ENCODE results near the gene IL4R. TPM values are rescaled to one million over a fixed set of nuclear protein-coding genes. Genes with fewer than 3 reads are reported as not detected.

Gene IL4R
- total and polyA plus RNA-seq, 2 of the 13 experiments (the other 11 are each of a cell fraction or from before 2014, with no cell fraction given): 15.9 to 49.6 TPM

- peak; percentile 83 for TF ChIP-seq XRCC5 (optimal IDR thresholded peaks at IDR 0.05; ENCODE audit: low read length)
- peak; percentile 78; the same call in 1 of the 2 replicates for TF ChIP-seq ZNF788 (CRISPR knock-in tag; IDR thresholded peaks at IDR 0.05; ENCODE audit: borderline replicate concordance)
- TF ChIP-seq ZNF703 (CRISPR knock-in tag; IDR thresholded peaks at IDR 0.05; ENCODE audit: borderline replicate concordance): no peak; the same call in 1 of the 2 replicates
- no peak for TF ChIP-seq ZNF253 (CRISPR knock-in tag; IDR thresholded peaks at IDR 0.05; ENCODE audit: borderline replicate concordance)
- no peak for TF ChIP-seq MBNL3 (CRISPR knock-in tag; conservative IDR thresholded peaks at IDR 0.05)
- TF ChIP-seq PBX2 (CRISPR knock-in tag; IDR thresholded peaks at IDR 0.05): no peak; the same call in 1 of the 2 replicates
- no peak for TF ChIP-seq ZKSCAN5 (CRISPR knock-in tag; IDR thresholded peaks at IDR 0.05)
- TF ChIP-seq ZNF296 (CRISPR knock-in tag; conservative IDR thresholded peaks at IDR 0.05): no peak
- peak; percentile 83; the same call in 1 of the 2 replicates for TF ChIP-seq ETV5 (CRISPR knock-in tag; IDR thresholded peaks at IDR 0.05; ENCODE audit: borderline replicate concordance)
- no peak for TF ChIP-seq IKZF4 (CRISPR knock-in tag; IDR thresholded peaks at IDR 0.05; ENCODE audit: borderline replicate concordance, low read depth, not compliant biosample characterization)
- no peak; the same call in 1 of the 2 replicates for TF ChIP-seq MTA1 (CRISPR knock-in tag; IDR thresholded peaks at IDR 0.05; ENCODE audit: borderline replicate concordance)
- TF ChIP-seq NCOR1 (IDR thresholded peaks at IDR 0.05; ENCODE audit: borderline replicate concordance, low read length): peak; percentile 100
- peak; percentile 5; the same call in 1 of the 2 replicates for TF ChIP-seq ZSCAN12 (CRISPR knock-in tag; IDR thresholded peaks at IDR 0.05)
- peak; percentile 43; the same call in 1 of the 2 replicates for TF ChIP-seq ZNF558 (CRISPR knock-in tag; IDR thresholded peaks at IDR 0.05; ENCODE audit: borderline replicate concordance)
- peak; percentile 74; the same call in 1 of the 2 replicates for TF ChIP-seq MXD4 (CRISPR knock-in tag; IDR thresholded peaks at IDR 0.05)
- TF ChIP-seq ZKSCAN8 (CRISPR knock-in tag; IDR thresholded peaks at IDR 0.05; ENCODE audit: borderline replicate concordance): peak; percentile 91
- no peak; the same call in 1 of the 2 replicates for TF ChIP-seq AHR (CRISPR knock-in tag; IDR thresholded peaks at IDR 0.05)
- peak; percentile 95 for TF ChIP-seq HOXA3 (CRISPR knock-in tag; IDR thresholded peaks at IDR 0.05)
- TF ChIP-seq ATF2 (CRISPR knock-in tag; IDR thresholded peaks at IDR 0.05): peak; percentile 89
- 0 out of 2 replicates have a peak, but pooled peaks have one; percentile 80 for TF ChIP-seq ETS1 (CRISPR knock-in tag; IDR thresholded peaks at IDR 0.05)
- TF ChIP-seq ZBTB33 (CRISPR knock-in tag; IDR thresholded peaks at IDR 0.05): peak; percentile 74
- peak; percentile 83 for TF ChIP-seq ZNF547 (CRISPR knock-in tag; IDR thresholded peaks at IDR 0.05)
- no peak for TF ChIP-seq RARG (CRISPR knock-in tag; IDR thresholded peaks at IDR 0.05; ENCODE audit: low read depth)
- TF ChIP-seq ZNF709 (CRISPR knock-in tag; IDR thresholded peaks at IDR 0.05): peak; percentile 66; the same call in 1 of the 2 replicates
- TF ChIP-seq ZNF549 (CRISPR knock-in tag; IDR thresholded peaks at IDR 0.05): peak; percentile 65; the same call in 1 of the 2 replicates
Measured at GRCh38 chr16:27273670-27274423, 39.9 kb upstream of the IL4R start (continued).

All from HepG2 (cell line).